Effector CD8-positive, alpha-beta T cell (primary cell): Measurements from ENCODE around the gene CIB4.

ENCODE experiments used
- DNase-seq: peaks from one replicate; lab custom pipeline; 2025; lab: John Stamatoyannopoulos, UW

Gene CIB4

GRCh38 chr2:26606847-26607190 is 34.3 kb downstream of the CIB4 start:
- no peak for DNase-seq

GRCh38 chr2:26605999-26606846 is 34.9 kb downstream of the CIB4 start:
- DNase-seq = no peak

- peak; percentile 6 for DNase-seq
These were observed 35.8 kb downstream of the CIB4 start for GRCh38 chr2:26605195-26605998.

- DNase-seq = no peak
These were observed 38.6 kb downstream of the CIB4 start for GRCh38 chr2:26602575-26602974.

- DNase-seq = no peak
These were observed 41.8 kb downstream of the CIB4 start for GRCh38 chr2:26599387-26599786.

GRCh38 chr2:26598996-26599373 is 42.2 kb downstream of the CIB4 start:
- DNase-seq = no peak

GRCh38 chr2:26598336-26598995 is 42.7 kb downstream of the CIB4 start:
- no peak for DNase-seq

GRCh38 chr2:26597197-26597596 is 44.0 kb downstream of the CIB4 start:
- DNase-seq = no peak

- DNase-seq = no peak
These were observed 46.0 kb downstream of the CIB4 start for GRCh38 chr2:26595146-26595545.

GRCh38 chr2:26591619-26592505 is 49.3 kb downstream of the CIB4 start:
- no peak for DNase-seq

- DNase-seq = no peak
These were observed 50.1 kb downstream of the CIB4 start for GRCh38 chr2:26590980-26591618.

GRCh38 chr2:26590508-26590907 is 50.7 kb downstream of the CIB4 start:
- no peak for DNase-seq

GRCh38 chr2:26588576-26588975 is 52.6 kb downstream of the CIB4 start:
- DNase-seq = no peak

GRCh38 chr2:26587994-26588393 is 53.2 kb downstream of the CIB4 start:
- no peak for DNase-seq

- no peak for DNase-seq
These were observed 55.2 kb downstream of the CIB4 start for GRCh38 chr2:26585966-26586365.

- DNase-seq = no peak
These were observed 56.1 kb downstream of the CIB4 start for GRCh38 chr2:26585100-26585499.

- no peak for DNase-seq
These were observed 56.5 kb downstream of the CIB4 start for GRCh38 chr2:26584656-26585055.

GRCh38 chr2:26584191-26584590 is 57.0 kb downstream of the CIB4 start:
- DNase-seq = no peak

- no peak for DNase-seq
These were observed 57.7 kb downstream of the CIB4 start for GRCh38 chr2:26583381-26583911.

- DNase-seq = no peak
These were observed 58.3 kb downstream of the CIB4 start for GRCh38 chr2:26582890-26583289.
